ENCODE results near the gene MECR.

DNA sequence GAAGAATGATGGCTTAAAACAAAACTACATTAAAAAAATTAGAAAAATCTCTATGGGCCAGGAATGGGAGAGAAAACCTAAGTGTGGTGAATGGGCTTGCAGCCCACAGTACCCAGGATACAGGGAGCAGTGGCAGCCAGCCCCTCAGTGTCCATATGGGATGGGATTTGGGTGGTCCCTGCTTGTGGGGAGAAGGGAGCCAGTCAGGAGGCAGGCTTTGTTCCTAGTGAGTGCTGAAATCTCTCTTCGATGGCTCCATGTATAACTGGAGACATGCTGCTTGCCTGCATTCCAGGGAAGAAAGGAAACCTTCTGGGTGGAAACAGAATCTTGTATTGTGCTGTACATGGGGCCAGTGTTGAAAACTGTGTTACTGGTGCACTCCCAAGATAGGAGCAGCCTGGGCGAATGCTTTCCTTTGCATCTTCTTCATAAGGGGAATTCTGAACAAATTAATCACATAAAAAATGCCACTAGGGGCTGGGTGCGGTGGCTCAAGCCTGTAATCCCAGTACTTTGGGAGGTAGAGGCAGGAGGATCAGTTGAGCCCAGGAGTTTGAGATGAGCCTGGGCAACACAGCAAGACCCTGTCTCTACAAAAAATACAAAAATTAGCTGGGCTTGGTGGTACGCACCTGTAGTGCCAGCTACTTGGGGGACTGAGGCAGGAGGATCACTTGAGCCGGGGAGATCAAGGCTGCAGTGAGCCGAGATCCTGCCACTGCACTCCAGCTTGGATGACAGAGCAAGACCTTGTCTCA is 41.6 kb upstream of the MECR start:
- TF ChIP-seq, protein P1, sequence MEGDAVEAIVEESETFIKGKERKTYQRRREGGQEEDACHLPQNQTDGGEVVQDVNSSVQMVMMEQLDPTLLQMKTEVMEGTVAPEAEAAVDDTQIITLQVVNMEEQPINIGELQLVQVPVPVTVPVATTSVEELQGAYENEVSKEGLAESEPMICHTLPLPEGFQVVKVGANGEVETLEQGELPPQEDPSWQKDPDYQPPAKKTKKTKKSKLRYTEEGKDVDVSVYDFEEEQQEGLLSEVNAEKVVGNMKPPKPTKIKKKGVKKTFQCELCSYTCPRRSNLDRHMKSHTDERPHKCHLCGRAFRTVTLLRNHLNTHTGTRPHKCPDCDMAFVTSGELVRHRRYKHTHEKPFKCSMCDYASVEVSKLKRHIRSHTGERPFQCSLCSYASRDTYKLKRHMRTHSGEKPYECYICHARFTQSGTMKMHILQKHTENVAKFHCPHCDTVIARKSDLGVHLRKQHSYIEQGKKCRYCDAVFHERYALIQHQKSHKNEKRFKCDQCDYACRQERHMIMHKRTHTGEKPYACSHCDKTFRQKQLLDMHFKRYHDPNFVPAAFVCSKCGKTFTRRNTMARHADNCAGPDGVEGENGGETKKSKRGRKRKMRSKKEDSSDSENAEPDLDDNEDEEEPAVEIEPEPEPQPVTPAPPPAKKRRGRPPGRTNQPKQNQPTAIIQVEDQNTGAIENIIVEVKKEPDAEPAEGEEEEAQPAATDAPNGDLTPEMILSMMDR (IDR thresholded peaks at IDR 0.05), result no peak
- TF ChIP-seq POLR2AphosphoS5 (IDR thresholded peaks at IDR 0.05; ENCODE audit: insufficient read depth in 1 of 2, low read depth in 1 of 2), result no peak

Data from vagina (tissue), 2 donors.